Adrenal gland (tissue), 5 donors: ENCODE data around the gene FAM120B.

Experiments used
- CTCF ChIP-seq, 6 experiments: fragments of 450-650 bp in 4 of 6; fragments of 200-600 bp in 2 of 6; sonication (generic) in 1 of 6; IDR thresholded peaks; 1 replicate in 5 of 6; 2 replicates in 1 of 6; pipeline versions ENCODE4 v1.5.1 to v1.8.0; 2016 to 2021; ENCODE audit warnings: antibody characterized with exemption in 6 of 6, mild to moderate bottlenecking in 2 of 6, moderate library complexity in 1 of 6
- POLR2A ChIP-seq, 2 donors: fragments of 450-650 bp; IDR thresholded peaks; one replicate each; pipeline ENCODE4 v1.6.1; 2017; ENCODE audit warnings: antibody characterized with exemption in 2 of 2, mild to moderate bottlenecking in 2 of 2, moderate library complexity in 1 of 2
- donor health status: DM: no; HTN: no; CAD: no.

GRCh38 chr6:170282512-170283158, 23.9 kb upstream of the FAM120B start:
- TF ChIP-seq CTCF (IDR thresholded peaks at IDR 0.05) (no peak), POLR2A (IDR thresholded peaks at IDR 0.05) (no peak)
